Skeletal muscle cell (primary cell): ENCODE measurements around the gene CRISP1.
"Not testable (repeated sequence)": the region's sequence is repeated elsewhere in the genome, so short reads cannot be mapped to it uniquely, and the experiment has no call there.

ENCODE experiments used
- DNase-seq: peaks from one replicate; pipeline ENCODE4 v3.0.0-alpha.2; 2010; ENCODE audit warnings: low read depth
- H3K4me3 ChIP-seq: 2 replicates; pipeline ENCODE4 v1.5.1; 2011; ENCODE audit warnings: low read depth, mild to moderate bottlenecking, control low read depth, low read length, moderate library complexity

CRISP1 gene

DNA sequence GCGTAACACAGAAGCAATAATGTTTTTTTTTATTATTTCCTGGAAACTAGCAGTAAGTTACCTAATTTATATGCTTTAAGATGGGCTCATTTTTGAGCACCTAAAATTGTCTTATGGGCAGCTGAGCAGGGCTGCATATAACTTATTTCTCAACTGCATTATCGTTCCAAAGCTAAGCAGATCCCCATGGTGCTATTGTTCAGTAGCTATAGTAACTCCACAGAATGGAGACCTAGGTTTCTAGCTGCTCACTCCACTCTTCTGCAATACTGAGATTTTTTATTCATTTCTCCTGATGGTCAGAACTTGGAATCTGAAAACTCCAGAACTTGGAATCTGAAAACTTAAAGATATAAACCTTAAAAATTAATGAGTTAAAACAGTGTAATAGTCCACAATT is 18.7 kb downstream of the CRISP1 start:
- H3K4me3 ChIP-seq: no peak overlapping the region
- no peak for DNase-seq

DNA sequence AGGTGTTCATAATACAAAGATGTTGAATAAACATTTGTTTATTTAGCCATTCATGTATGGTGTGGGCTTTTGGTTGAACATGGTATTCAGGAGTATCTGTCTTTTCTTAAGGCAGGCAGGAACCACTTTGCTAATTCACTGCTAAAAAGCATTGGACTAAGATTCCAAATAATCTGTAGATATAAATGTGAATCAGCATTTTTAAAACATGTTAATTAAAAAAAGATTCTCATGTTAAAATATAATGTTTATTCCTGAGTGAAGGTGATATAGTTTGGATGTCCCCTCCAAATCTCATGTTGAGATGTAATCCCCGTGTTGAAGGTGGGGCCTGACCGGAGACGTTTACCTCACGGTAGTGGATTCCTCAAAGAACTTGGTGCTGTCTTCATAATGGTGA is 19.3 kb downstream of the CRISP1 start:
- DNase-seq: no peak
- no peak overlapping the region for H3K4me3 ChIP-seq

DNA sequence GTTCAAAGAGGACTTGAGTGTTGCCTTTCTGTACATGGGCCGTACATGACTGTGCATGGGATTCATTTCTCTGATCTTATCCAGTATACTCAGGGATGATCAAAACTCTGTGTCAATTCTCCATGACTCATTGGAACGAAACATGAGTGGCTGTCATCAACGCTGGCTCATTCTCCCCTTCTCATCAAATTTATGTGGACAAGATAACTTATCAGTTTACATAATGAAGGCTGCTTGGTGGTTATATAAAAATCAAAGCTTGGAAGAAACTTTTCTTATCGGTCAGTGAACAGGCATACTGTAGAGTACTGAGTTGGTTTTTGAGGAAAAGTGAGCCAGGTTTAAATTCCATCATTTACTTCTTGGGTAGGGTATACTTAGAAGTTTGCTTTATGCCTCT is 24.9 kb downstream of the CRISP1 start:
- no peak overlapping the region for H3K4me3 ChIP-seq
- no peak for DNase-seq

DNA sequence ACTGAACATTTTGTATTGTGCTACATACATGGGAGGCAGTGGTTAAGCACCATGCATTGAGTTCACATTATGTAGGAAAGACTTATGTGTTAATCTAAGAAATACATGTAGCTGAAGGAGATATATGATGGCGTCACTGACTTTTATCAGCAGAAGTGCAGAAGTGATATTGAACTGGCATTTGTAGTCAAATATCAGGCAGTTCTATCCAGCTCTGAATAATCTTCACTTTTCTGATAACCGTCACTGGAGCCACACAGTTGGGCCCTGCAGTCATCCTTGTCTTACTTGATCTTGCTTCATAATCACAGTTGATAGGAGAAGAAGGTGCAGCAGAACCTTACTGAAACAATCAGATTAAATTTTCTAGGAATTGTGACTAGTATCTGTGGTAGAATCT is 26.4 kb downstream of the CRISP1 start:
- H3K4me3 ChIP-seq: no peak overlapping the region
- DNase-seq: no peak

DNA sequence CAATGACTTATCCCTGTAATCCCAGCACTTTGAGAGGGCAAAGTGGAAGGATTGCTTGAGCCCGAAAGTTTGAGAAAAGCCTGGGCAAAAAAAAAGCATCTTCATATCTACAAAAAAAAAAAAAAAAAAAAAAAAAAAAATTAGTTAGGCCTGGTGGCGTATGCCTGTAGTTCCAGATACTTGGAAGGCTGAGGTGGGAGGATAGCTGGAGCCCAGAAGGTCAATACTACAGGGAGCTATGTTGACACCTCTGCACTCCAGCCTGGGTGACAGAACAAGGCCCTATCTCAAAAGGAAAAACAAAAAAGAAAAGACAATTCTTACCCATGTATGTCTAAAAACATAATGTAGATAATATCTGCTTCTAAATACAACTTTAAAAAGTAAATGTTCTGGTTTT is 27.2 kb downstream of the CRISP1 start:
- no peak overlapping the region for H3K4me3 ChIP-seq
- no peak for DNase-seq

DNA sequence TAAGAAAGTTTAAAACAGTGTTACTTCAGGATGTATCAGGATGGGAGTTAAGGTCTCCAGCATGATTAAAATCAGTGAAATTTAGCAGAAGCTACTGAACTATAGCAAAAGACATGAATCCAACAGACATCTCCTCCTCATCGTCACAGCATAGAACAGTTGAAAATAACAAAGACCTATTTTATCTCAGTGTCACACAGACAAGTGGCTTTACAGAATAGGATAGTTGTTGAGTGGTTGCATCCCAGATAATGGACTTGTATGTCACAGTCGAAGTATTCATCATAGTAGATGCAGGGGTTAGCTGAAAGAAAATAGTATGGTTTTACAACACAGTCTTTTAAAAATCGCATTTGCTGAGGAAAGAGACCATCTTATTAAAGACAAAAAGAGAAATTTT is 31.2 kb downstream of the CRISP1 start:
- DNase-seq: no peak
- no peak overlapping the region for H3K4me3 ChIP-seq

DNA sequence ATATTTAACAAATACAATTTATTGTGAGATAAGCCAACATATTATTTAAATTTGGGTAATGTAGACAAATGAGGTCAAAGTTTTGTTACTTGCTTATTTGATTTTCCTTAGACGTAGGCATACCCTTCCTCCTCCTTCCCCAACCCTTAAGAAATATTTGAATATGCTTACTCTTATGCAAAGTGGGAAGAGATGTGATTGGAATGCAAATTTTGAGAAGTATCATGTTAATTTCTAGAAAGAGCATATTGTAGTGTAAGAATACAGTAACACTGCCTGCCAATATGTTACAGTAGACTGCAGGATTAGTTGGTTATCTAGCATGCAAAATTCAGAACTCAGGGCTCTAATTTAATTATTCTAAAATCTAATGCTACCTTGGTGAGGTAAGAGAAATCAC is 32.9 kb downstream of the CRISP1 start:
- no peak for DNase-seq
- H3K4me3 ChIP-seq: no peak overlapping the region

DNA sequence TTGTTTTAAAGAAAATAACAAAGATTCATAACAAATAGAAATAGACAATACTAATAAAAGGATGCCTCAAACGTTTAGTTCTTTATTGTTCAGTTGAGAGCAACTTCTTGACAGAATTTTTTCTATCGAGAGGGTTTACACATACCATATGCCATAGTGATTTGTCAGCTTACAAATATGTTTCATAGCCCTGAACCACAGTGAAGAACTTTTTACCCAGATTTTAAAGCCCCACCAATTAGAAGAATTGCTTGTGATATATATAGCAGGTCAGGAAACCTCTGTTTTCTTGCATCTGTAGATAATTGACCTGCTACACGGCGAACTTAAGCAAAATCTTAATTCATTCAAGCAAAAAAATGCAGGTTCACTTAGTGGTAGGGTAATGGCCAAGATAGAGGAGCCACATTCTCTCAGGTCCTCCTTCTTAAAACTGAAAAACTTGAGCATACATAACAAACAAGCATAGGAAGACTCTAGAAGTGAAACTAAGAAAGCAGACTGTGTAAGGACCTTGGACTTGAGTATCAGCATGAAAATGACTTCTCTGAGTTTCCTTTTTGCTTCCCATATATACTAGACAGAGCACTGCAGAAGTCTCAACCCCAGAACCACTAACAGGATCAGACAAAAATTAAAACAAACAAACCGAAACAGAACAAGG is 39.5 kb downstream of the CRISP1 start:
- no peak for DNase-seq
- no peak overlapping the region for H3K4me3 ChIP-seq

DNA sequence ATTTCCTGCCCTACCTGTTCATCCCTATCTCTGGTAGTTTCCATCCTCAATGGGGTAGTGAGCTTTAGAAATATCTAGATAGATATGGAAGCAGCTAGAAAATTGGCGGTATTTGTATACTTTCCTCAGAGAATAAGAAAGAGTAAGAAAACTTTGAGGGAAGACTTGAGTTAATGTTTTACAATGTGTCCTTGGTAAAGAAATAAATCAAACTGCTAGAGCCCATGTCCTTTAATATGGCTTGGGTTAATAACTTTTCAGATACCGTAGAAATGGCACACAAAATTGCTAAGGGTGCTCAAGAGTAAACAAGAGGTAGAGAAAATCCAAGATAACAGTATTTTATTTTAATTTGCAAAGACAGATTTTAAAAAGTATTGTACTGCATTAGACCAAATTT is 51.2 kb downstream of the CRISP1 start:
- H3K4me3 ChIP-seq: no peak overlapping the region
- DNase-seq: no peak

DNA sequence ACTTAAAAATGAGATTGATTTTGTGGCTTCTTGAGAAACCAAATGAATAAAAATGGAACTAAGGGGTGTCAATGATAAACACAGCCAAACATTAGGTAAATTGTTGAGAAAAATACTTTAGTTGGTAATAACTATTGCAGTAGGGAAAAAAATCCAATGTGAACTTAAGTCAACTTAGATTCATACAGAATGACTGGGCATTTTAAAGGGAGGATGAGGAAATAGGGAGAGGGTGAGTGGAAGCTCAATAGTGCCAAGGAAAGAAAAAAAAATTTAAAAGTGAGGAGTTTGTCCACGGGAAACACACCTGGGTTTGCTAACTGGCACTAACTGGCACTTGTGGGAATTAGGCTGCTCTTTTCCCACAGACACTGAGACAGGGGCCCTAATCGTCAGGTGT is 53.1 kb downstream of the CRISP1 start:
- no peak for DNase-seq

DNA sequence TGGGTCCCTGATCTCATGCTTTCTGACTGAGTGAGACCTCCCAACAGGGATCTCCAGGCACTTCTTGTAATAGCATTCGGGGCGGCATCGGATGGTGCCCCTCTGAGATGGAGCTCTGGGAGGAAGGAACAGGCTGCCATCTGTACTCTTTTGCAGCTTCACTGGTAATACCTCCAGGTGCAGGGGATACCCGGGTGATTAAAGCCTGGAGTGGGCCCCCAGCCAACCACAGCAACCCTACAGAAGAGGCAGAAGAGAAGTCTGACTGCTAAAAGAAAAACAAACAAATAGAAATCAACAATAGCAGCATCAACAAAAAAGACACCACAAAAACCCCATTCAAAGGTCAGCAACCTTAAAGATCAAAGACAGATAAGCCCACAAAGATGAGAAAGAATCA is 60.2 kb downstream of the CRISP1 start:
- H3K4me3 ChIP-seq: no peak overlapping the region
- no peak for DNase-seq

More for the DNA sequence above, 53.1 kb downstream of the CRISP1 start:
- no peak overlapping the region for H3K4me3 ChIP-seq

DNA sequence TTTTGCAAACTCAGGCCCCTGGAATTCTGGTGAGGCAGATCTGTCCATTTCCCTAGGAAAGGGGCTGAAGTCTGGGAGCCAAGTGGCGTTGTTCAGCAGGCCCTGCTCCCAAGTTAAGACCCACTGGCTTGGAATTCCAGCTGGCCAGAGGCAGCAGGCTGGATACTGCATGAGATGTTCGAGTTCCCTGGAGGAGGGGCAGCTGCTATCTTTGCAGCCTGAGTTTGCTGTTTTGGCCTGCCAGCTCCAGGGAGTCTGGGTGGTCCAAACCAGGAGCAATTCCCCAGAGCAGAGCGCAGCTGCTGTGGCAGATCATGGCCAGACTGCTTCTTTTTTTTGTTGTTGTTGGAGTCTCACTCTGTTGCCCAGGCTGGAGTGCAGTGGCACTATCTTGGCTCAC is 61.1 kb downstream of the CRISP1 start:
- DNase-seq: no peak
- H3K4me3 ChIP-seq: no peak overlapping the region

DNA sequence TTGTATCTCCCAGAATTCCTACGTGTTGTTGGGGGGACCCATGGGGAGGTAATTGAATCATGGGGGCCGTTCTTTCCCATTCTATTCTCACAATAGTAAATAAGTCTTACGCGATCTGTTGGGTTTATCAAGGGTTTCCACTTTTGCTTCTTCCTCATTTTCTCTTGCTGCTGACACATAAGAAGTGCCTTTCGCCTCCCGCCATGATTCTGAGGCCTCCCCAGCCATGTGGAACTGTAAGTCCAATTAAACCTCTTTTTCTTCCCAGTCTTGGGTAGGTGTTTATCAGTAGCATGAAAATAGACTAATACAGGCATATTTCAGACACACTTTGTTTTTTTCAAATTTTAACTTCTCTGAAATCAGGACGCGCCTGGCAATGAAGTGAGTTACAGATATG is 64.8 kb downstream of the CRISP1 start:
- DNase-seq: no peak
- H3K4me3 ChIP-seq: no peak overlapping the region

DNA sequence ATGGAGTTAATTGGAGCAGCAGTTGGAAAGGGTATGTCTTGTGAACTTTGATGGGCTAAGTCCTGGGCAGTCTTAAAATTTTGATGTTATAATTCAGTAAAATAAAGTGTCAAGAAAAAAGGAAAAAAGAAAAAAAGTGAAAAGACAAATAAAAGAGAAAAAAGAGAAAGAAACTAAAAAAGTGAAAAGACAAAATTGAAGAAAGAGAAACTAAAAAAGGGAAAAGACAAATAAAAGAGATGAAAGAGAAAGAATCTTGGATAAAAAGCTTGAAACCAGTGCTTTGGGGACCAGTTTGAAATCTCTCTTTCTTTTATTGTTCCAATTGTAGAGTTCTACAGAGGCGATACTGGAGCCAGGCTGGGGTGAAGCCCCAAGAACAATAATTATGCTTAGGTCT is 67.2 kb downstream of the CRISP1 start:
- no peak for DNase-seq
- H3K4me3 ChIP-seq: no peak overlapping the region

DNA sequence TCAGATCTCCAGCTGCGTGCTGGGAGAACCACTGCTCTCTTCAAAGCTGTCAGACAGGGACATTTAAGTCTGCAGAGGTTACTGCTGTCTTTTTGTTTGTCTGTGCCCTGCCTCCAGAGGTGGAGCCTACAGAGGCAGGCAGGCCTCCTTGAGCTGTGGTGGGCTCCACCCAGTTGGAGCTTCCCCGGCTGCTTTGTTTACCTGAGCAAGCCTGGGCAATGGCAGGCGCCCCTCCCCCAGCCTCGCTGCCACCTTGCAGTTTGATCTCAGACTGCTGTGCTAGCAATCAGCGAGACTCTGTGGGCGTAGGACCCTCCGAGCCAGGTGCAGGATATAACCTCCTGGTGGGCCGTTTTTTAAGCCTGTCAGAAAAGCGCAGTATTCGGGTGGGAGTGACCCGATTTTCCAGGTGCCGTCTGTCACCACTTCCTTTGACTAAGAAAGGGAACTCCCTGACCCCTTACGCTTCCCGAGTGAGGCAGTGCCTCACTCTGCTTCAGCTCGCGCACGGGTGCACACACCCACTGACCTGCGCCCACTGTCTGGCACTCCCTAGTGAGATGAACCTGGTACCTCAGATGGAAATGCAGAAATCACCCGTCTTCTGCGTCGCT is 69.4 kb downstream of the CRISP1 start:
- not testable (repeated sequence) for H3K4me3 ChIP-seq

DNA sequence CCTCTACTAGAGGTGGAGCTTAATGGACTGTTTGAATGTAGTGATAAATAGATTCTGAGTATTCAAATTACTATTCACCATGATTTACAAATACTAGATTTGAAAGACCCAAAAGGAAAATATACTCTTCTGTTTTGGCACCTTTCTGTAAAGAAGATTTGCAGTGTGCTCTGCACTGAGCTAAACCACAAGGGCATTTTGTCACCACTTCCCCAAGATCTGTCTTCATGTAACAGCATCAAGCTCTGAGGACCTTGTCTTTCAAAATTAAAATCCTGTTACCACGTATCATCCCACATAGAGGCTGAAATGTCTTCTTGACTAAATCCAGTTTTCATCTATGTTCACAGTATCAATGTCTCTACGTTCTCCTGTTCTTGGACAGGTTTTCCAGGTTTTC is 76.0 kb downstream of the CRISP1 start:
- no peak overlapping the region for H3K4me3 ChIP-seq
- no peak for DNase-seq

More for the DNA sequence above, 69.4 kb downstream of the CRISP1 start:
- not testable (repeated sequence) for DNase-seq

DNA sequence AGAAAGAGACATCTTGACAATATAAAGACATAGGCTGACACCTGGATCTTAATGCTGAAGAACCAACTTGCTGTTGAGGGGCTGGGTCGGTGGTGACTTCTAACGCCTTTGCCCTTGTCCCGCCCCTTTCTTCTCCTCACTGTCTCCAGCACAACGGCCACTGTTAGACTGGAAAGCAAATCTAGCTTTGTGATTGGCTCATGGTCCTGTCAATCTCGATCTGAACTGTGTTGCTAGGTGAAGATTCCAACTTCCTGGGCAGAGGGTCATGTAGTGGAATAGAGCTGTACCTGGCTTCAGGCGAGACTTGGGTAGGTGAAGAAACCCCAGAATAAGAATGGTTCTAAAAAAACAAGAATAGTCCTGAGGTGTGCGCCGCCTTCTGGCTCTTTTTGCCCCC is 79.2 kb downstream of the CRISP1 start, which contains the start of gene PGK2:
TSS of gene PGK2 (minus strand) at position 110 of the 400 bp plus-strand sequence. CDS start at position 12, 98 bp downstream.
- no peak within 1 kb of the TSS for H3K4me3 ChIP-seq
- DNase-seq: no peak

DNA sequence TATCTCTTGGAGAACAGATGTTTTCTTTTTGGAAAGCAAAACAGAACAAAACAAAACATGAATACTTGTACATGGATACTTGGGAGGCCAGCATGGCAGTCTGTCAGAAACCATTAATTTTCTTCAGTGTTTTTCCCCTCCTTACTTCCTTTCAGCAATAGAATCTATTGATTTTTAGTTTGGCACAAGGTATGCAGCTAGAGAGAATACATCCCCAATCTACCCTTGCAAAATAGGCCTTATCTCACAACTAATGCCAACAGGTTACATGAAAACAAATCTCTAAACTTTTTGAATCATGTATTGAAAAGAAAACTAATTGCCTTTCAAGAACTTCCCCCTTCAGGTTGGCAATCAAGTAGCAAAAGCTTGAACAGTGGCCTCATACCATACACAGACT is 82.1 kb downstream of the CRISP1 start:
- no peak for DNase-seq
- no peak overlapping the region for H3K4me3 ChIP-seq
